ENCODE data around the gene RDX. TPM values are rescaled to one million over a fixed set of nuclear protein-coding genes. Genes with fewer than 3 reads are reported as not detected.

Gene RDX
- total RNA-seq, 5 donors from 2014 or later (not counting 1 experiment from before 2014, with no cell fraction given) = 14.7 to 22.0 (median 17.7) TPM

- H3K4me1 Mint-ChIP-seq = no peaks in the 10 kb centered on the region
- no peak overlapping the region for H3K4me3 Mint-ChIP-seq
- no peak overlapping the region for H3K27ac Mint-ChIP-seq
- ChIA-PET POLR2A (no interaction called here), CTCF (interaction anchor here (0.6 to 1.2 kb wide), 2 partner anchors 21 to 41 kb away, joined by 3 read pairs; no protein-coding TSS in a partner anchor)
- H3K27me3 ChIP-seq (replicated peaks in 1 of 2; ENCODE audit: control insufficient read depth in 2 of 2, extremely low read depth in 1 of 2, insufficient read depth in 2 of 2, low read length in 1 of 2) = peaks cover 0 to 8% of the 10 kb centered on the region in 2 experiments
- no peaks in the 10 kb centered on the region for H3K36me3 Mint-ChIP-seq
- no peaks in the 10 kb centered on the region for H3K36me3 ChIP-seq (ENCODE audit: control insufficient read depth in 2 of 2, extremely low read depth in 1 of 2, insufficient read depth in 1 of 2, low read length in 1 of 2)
- H3K27me3 Mint-ChIP-seq = peaks cover 3 to 4% of the 10 kb centered on the region in 2 donors
- DNase-seq (no peak), ATAC-seq (replicated peaks in 1 of 4) (no peak)
- H3K4me1 ChIP-seq (ENCODE audit: control insufficient read depth in 1 of 2, extremely low read depth in 1 of 2, insufficient read depth in 2 of 2, low read length in 2 of 2) = no peaks in the 10 kb centered on the region
- WGBS (ENCODE audit: insufficient coverage) = no CpG with 5 or more reads among the region's 2 CpGs
- H3K27ac ChIP-seq (ENCODE audit: low read length) = no peak overlapping the region
- no peak overlapping the region for H3K4me3 ChIP-seq (ENCODE audit: control insufficient read depth in 1 of 2, extremely low read depth in 1 of 2, low read length in 1 of 2)
- no peaks in the 10 kb centered on the region for H3K9me3 Mint-ChIP-seq
- no peaks in the 10 kb centered on the region for H3K9me3 ChIP-seq
These were observed 136.0 kb downstream of the RDX start for GRCh38 chr11:110160437-110160836.

- Mint-ChIP-seq H3K9me3 (no peaks in the 10 kb centered on the region), H3K4me1 (no peaks in the 10 kb centered on the region), H3K4me3 (no peak overlapping the region), H3K27me3 (peaks cover 3 to 4% of the 10 kb centered on the region in 2 donors), H3K27ac (no peak overlapping the region), H3K36me3 (no peaks in the 10 kb centered on the region)
- ChIA-PET CTCF (interaction anchor here (0.6 to 1.2 kb wide), 2 partner anchors 21 to 41 kb away, joined by 3 read pairs; no protein-coding TSS in a partner anchor), POLR2A (no interaction called here)
- Histone ChIP-seq H3K27me3 (replicated peaks in 1 of 2; ENCODE audit: control insufficient read depth in 2 of 2, extremely low read depth in 1 of 2, insufficient read depth in 2 of 2, low read length in 1 of 2) (peaks cover 0 to 4% of the 10 kb centered on the region in 2 experiments), H3K4me1 (ENCODE audit: control insufficient read depth in 1 of 2, extremely low read depth in 1 of 2, insufficient read depth in 2 of 2, low read length in 2 of 2) (no peaks in the 10 kb centered on the region), H3K9me3 (no peaks in the 10 kb centered on the region), H3K4me3 (ENCODE audit: control insufficient read depth in 1 of 2, extremely low read depth in 1 of 2, low read length in 1 of 2) (no peak overlapping the region), H3K36me3 (ENCODE audit: control insufficient read depth in 2 of 2, extremely low read depth in 1 of 2, insufficient read depth in 1 of 2, low read length in 1 of 2) (no peaks in the 10 kb centered on the region), H3K27ac (ENCODE audit: low read length) (no peak overlapping the region)
- WGBS (ENCODE audit: insufficient coverage) = no CpG with 5 or more reads among the region's 3 CpGs
- ATAC-seq (replicated peaks in 1 of 4) (no peak), DNase-seq (no peak)
These were observed 136.4 kb downstream of the RDX start for GRCh38 chr11:110160016-110160415.

- H3K27ac ChIP-seq (ENCODE audit: low read length) = no peak overlapping the region
- H3K4me1 Mint-ChIP-seq = no peaks in the 10 kb centered on the region
- H3K36me3 ChIP-seq (ENCODE audit: control insufficient read depth in 2 of 2, extremely low read depth in 1 of 2, insufficient read depth in 1 of 2, low read length in 1 of 2) = no peaks in the 10 kb centered on the region
- WGBS (ENCODE audit: insufficient coverage) = no CpG with 5 or more reads among the region's 1 CpG
- H3K9me3 ChIP-seq = no peaks in the 10 kb centered on the region
- H3K9me3 Mint-ChIP-seq = no peaks in the 10 kb centered on the region
- no peaks in the 10 kb centered on the region for H3K4me1 ChIP-seq (ENCODE audit: control insufficient read depth in 1 of 2, extremely low read depth in 1 of 2, insufficient read depth in 2 of 2, low read length in 2 of 2)
- ATAC-seq (replicated peaks in 1 of 4) = no peak
- H3K4me3 ChIP-seq (ENCODE audit: control insufficient read depth in 1 of 2, extremely low read depth in 1 of 2, low read length in 1 of 2) = no peak overlapping the region
- POLR2A ChIA-PET = no interaction called here
- CTCF ChIA-PET = interaction anchor here in 1 of 2 donors (0.6 kb wide), 1 partner anchor 1843 kb away, joined by 3 read pairs; no protein-coding TSS in a partner anchor
- no peak overlapping the region for H3K27ac Mint-ChIP-seq
- no peaks in the 10 kb centered on the region for H3K36me3 Mint-ChIP-seq
- peaks cover 0 to 3% of the 10 kb centered on the region in 2 experiments for H3K27me3 ChIP-seq (replicated peaks in 1 of 2; ENCODE audit: control insufficient read depth in 2 of 2, extremely low read depth in 1 of 2, insufficient read depth in 2 of 2, low read length in 1 of 2)
- no peak for DNase-seq
- peaks cover 3 to 4% of the 10 kb centered on the region in 2 donors for H3K27me3 Mint-ChIP-seq
- H3K4me3 Mint-ChIP-seq = no peak overlapping the region
These were observed 136.9 kb downstream of the RDX start for GRCh38 chr11:110159476-110159875.

GRCh38 chr11:110158317-110159200 lies 137.9 kb downstream of the RDX start:
- Mint-ChIP-seq H3K9me3 (no peaks in the 10 kb centered on the region), H3K27me3 (peaks cover 3 to 7% of the 10 kb centered on the region in 2 donors), H3K27ac (no peak overlapping the region), H3K36me3 (no peaks in the 10 kb centered on the region), H3K4me3 (no peak overlapping the region), H3K4me1 (no peaks in the 10 kb centered on the region)
- no peak for DNase-seq
- Histone ChIP-seq H3K27me3 (replicated peaks in 1 of 2; ENCODE audit: control insufficient read depth in 2 of 2, extremely low read depth in 1 of 2, insufficient read depth in 2 of 2, low read length in 1 of 2) (peaks cover 0 to 3% of the 10 kb centered on the region in 2 experiments), H3K4me3 (ENCODE audit: control insufficient read depth in 1 of 2, extremely low read depth in 1 of 2, low read length in 1 of 2) (no peak overlapping the region), H3K27ac (ENCODE audit: low read length) (no peak overlapping the region), H3K36me3 (ENCODE audit: control insufficient read depth in 2 of 2, extremely low read depth in 1 of 2, insufficient read depth in 1 of 2, low read length in 1 of 2) (no peaks in the 10 kb centered on the region), H3K9me3 (no peaks in the 10 kb centered on the region), H3K4me1 (ENCODE audit: control insufficient read depth in 1 of 2, extremely low read depth in 1 of 2, insufficient read depth in 2 of 2, low read length in 2 of 2) (no peaks in the 10 kb centered on the region)
- POLR2A ChIA-PET = no interaction called here
- ATAC-seq (replicated peaks in 1 of 4) = no peak
- whole genome bisulfite sequencing (ENCODE audit: insufficient coverage) = 82% methylated on average over 4 of the region's 9 CpGs
- CTCF ChIA-PET = interaction anchor here in 1 of 2 donors (0.6 kb wide), 1 partner anchor 1844 kb away, joined by 3 read pairs; no protein-coding TSS in a partner anchor

GRCh38 chr11:110156503-110156902 lies 139.9 kb downstream of the RDX start:
- Mint-ChIP-seq H3K9me3 (no peaks in the 10 kb centered on the region), H3K4me1 (no peaks in the 10 kb centered on the region), H3K36me3 (no peaks in the 10 kb centered on the region), H3K27me3 (peaks cover 3 to 7% of the 10 kb centered on the region in 2 donors), H3K4me3 (no peak overlapping the region), H3K27ac (no peak overlapping the region)
- no peak overlapping the region for H3K4me3 ChIP-seq (ENCODE audit: control insufficient read depth in 1 of 2, extremely low read depth in 1 of 2, low read length in 1 of 2)
- H3K36me3 ChIP-seq (ENCODE audit: control insufficient read depth in 2 of 2, extremely low read depth in 1 of 2, insufficient read depth in 1 of 2, low read length in 1 of 2) = no peaks in the 10 kb centered on the region
- DNase-seq (no peak), ATAC-seq (replicated peaks in 1 of 4) (no peak)
- peaks cover 0 to 6% of the 10 kb centered on the region in 2 experiments for H3K27me3 ChIP-seq (replicated peaks in 1 of 2; ENCODE audit: control insufficient read depth in 2 of 2, extremely low read depth in 1 of 2, insufficient read depth in 2 of 2, low read length in 1 of 2)
- H3K4me1 ChIP-seq (ENCODE audit: control insufficient read depth in 1 of 2, extremely low read depth in 1 of 2, insufficient read depth in 2 of 2, low read length in 2 of 2) = no peaks in the 10 kb centered on the region
- POLR2A ChIA-PET = no interaction called here
- 83% methylated on average over 1 of the region's 4 CpGs for WGBS (ENCODE audit: insufficient coverage)
- CTCF ChIA-PET = interaction anchor here in 1 of 2 donors (0.6 kb wide), 1 partner anchor 103 kb away, joined by 3 read pairs; no protein-coding TSS in a partner anchor
- H3K27ac ChIP-seq (ENCODE audit: low read length) = no peak overlapping the region
- H3K9me3 ChIP-seq = no peaks in the 10 kb centered on the region

GRCh38 chr11:110153474-110153873 lies 142.9 kb downstream of the RDX start:
- H3K4me3 ChIP-seq (ENCODE audit: control insufficient read depth in 1 of 2, extremely low read depth in 1 of 2, low read length in 1 of 2) = no peak overlapping the region
- DNase-seq (no peak), ATAC-seq (replicated peaks in 1 of 4) (no peak)
- no peaks in the 10 kb centered on the region for H3K9me3 Mint-ChIP-seq
- H3K27ac ChIP-seq (ENCODE audit: low read length) = no peak overlapping the region
- no peaks in the 10 kb centered on the region for H3K36me3 ChIP-seq (ENCODE audit: control insufficient read depth in 2 of 2, extremely low read depth in 1 of 2, insufficient read depth in 1 of 2, low read length in 1 of 2)
- no peak overlapping the region for H3K27ac Mint-ChIP-seq
- peaks cover 3 to 4% of the 10 kb centered on the region in 2 donors for H3K27me3 Mint-ChIP-seq
- POLR2A ChIA-PET = no interaction called here
- H3K4me3 Mint-ChIP-seq = no peak overlapping the region
- CTCF ChIA-PET = interaction anchor here (0.6 to 0.7 kb wide), 2 partner anchors 8 to 39 kb away, joined by 3 to 4 read pairs; no protein-coding TSS in a partner anchor
- peaks cover 0 to 2% (median 0%) of the 10 kb centered on the region in 3 donors for H3K4me1 Mint-ChIP-seq
- no peaks in the 10 kb centered on the region for H3K36me3 Mint-ChIP-seq
- H3K9me3 ChIP-seq = no peaks in the 10 kb centered on the region
- peaks cover 0 to 6% of the 10 kb centered on the region in 2 experiments for H3K27me3 ChIP-seq (replicated peaks in 1 of 2; ENCODE audit: control insufficient read depth in 2 of 2, extremely low read depth in 1 of 2, insufficient read depth in 2 of 2, low read length in 1 of 2)
- H3K4me1 ChIP-seq (ENCODE audit: control insufficient read depth in 1 of 2, extremely low read depth in 1 of 2, insufficient read depth in 2 of 2, low read length in 2 of 2) = no peaks in the 10 kb centered on the region
